GM18951 (cell line): ENCODE results near the gene TREM2.

ENCODE experiments used
- POLR2A ChIP-seq: IDR thresholded peaks from 4 replicates; pipeline ENCODE4 v1.6.1; 2011; ENCODE audit warnings: mild to moderate bottlenecking; ENCODE audit not compliant: insufficient read length, insufficient read depth; ENCODE audit errors: extremely low read depth
- in situ Hi-C: fragments of 300-500 bp; cut with MboI; formaldehyde crosslinking; loops from one replicate; pipeline ENCODE4 v1.12.0; 2022; ENCODE audit warnings: low sequenced_read_pairs, mixed read lengths, inconsistent platforms; ENCODE audit not compliant: unreplicated experiment

The TREM2 gene

DNA sequence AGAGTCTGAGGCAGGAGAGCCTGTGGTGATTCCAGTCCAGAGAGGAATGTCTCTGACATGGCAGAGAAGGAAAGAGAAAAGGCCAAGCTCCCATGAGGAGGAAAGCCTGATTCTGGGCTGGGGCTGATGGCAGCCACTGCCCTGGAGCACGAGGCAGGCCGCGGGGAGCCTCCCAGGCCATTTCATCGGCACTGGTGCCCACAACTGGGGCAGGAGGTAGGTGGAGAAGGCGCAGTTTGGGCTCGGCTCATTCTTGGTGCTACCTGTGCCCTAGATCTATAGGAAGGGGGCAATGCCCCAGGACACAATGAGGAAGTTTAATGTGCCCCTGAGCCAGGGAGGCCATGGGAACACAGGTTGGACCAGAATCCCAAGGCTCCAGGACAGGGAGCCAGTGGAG is 6.1 kb downstream of the TREM2 start:
- TF ChIP-seq POLR2A, result no peak
- in situ Hi-C loops, result no loop called here

DNA sequence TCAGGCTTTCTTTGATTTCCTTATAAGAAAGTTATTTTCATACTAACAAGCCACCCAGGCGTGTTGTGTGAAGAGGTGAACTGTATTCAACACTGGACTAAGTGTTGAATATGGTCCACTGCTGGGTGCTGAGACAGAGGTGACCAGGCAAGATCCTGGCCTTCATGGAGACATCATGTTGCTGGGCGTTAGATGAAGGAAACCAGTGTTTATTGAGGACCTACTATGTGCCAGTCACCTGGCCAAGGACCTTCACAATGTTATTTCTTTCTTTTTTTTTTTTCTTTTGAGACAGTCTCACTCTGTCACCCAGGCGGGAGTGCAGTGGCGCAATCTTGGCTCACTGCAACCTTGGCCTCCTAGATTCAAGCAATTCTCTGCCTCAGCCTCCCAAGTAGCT is 6.9 kb downstream of the TREM2 start:
- in situ Hi-C loops, result no loop called here
- no peak for TF ChIP-seq POLR2A

DNA sequence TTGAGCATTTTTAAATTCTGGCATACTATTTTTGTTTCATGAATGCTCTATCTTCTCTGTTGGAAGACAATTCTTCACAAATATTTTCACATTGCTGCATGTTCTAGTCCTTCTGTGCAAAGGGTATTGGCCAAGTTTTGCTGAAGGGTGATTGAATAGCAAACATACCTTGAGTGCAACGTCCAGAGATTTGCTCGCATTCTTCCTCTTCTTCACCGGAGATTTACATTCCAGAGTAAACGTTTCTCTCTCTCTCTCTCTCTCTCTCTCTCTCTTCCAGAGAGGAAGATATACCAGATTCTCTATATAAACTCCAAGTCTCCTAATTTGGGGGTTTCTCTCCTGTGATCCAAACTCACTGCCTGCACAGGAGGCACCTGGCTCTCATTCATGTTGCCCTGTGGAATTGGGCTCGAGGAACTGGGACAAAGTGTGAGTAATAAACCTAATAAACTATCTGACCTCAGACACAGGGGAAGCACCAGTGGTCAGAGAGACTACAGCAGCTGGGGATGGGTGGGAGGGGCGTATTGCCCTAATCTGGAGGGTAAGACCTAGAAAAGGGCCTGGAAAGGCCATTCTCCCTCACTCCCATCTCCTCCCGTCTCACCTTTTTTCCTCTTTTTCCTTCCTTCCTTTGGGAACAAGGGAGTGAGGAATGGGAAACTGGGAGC is 7.6 kb downstream of the TREM2 start:
- no peak for TF ChIP-seq POLR2A
- in situ Hi-C loops, result no loop called here

DNA sequence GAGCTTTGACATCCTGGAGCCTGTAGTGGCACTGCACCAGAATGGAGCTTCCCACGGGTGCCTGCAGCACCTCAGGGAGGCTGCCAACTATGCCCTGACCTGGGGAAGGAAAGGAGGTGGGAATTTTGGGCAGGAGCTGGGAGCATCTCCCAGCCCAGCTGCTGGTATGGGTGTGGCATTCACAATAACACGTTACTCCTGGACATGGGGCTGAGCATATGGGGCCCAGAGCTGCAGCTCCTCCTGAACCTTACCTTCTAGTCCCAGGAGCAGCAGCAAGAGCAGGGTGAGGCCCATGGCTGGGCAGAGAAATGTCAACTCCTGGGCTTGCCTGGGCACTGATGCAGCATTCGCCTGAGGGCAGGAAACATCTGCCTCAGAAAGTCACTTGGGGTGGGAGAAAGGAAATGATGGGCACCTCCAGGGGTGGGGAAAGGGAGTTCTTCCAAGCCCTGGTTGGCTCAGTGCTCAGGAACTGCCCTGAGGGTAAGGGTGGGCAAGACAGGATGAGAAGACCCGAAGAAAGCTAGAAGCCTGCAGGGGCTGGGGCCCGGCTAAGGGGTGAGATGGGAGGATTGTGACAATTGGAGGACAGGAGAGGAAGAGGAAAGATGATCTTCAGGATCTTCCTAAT is 8.8 kb downstream of the TREM2 start, which contains the start of gene TREML1:
Gene TREML1, minus strand, starts transcription at position 356 of the 634 bp plus-strand sequence. Its CDS starts 59 bp downstream, at position 297.
- no peak for TF ChIP-seq POLR2A
- in situ Hi-C loops, result no loop called here

DNA sequence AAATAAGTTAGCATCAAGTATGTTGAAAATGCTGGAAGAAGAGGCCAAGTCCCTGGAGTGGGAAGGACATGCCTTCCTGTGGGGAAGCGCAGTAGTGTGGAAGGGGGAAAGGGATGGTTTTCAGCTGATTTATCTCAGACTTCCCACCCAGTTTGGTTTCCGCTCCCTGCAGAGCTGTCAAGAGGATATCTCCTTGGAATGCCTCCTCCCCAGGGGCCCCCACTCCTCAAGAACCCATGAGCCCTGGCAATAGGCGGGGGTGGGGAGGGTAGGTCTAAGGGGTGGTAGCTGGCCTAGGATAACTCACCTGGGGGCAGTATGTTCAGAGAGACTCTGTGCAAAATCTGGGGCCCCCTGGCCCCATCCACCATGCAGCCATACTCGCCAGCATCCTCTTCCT is 9.5 kb downstream of the TREM2 start:
- in situ Hi-C loops, result no loop called here
- no peak for TF ChIP-seq POLR2A

DNA sequence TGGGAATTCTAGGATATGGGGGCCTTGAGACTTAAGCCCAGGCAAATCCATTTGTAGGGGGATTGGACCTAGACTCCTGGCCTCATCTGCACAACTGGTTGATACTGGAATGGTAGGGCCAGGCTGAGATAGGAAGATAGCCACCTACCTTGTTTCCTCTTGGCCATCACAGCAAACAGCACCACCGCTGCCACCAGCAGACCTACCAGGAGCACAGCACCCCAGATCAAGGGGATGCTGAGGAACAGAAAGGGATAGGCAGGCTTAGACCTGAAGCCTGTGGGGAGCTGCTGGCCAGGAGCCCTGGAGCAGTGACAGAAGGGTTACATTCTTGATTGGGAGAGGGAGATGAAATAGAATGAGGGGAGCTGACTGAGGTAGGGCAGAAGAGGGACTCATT is 12.2 kb downstream of the TREM2 start:
- TF ChIP-seq POLR2A, result no peak
- in situ Hi-C loops, result no loop called here

DNA sequence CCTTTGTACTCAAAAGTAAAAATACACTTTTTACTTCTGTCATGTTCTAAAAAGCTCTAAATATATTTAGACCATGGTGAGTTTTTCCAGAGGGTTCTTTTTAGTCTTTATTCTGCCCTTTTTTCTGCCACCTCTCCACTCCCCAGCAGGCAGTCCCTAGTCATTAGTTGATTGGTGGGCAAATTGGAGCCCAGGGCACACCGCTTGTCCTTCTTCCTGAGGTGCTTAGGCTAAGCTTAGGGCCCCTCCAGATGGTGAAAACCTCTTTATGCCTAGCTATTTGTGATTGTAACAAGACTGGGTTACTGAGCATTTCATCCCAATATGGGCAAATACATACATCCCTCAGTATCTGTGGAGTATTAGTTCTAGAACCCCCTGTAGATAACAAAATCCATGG is 15.0 kb downstream of the TREM2 start:
- TF ChIP-seq POLR2A, result no peak
- in situ Hi-C loops, result no loop called here

DNA sequence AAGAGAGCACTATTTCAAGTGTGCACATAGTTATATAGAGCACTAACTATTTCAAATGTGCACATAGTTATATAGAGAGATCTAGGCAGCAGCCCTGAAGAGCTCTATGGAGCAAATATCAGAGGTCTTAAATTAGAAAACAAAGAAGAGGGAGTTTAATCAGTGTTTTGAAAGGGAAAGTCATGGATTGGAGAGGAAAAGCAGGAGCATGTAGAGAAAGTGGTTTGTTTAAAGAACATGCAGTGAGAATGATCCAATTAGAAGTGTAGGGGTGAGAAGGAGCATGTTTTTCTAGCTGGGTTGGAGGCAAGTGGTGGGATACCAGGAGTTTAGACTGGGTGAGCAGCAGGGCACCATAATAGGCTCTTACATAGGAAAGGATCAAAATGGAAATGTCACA is 26.0 kb downstream of the TREM2 start:
- TF ChIP-seq POLR2A, result no peak
- in situ Hi-C loops, result no loop called here

DNA sequence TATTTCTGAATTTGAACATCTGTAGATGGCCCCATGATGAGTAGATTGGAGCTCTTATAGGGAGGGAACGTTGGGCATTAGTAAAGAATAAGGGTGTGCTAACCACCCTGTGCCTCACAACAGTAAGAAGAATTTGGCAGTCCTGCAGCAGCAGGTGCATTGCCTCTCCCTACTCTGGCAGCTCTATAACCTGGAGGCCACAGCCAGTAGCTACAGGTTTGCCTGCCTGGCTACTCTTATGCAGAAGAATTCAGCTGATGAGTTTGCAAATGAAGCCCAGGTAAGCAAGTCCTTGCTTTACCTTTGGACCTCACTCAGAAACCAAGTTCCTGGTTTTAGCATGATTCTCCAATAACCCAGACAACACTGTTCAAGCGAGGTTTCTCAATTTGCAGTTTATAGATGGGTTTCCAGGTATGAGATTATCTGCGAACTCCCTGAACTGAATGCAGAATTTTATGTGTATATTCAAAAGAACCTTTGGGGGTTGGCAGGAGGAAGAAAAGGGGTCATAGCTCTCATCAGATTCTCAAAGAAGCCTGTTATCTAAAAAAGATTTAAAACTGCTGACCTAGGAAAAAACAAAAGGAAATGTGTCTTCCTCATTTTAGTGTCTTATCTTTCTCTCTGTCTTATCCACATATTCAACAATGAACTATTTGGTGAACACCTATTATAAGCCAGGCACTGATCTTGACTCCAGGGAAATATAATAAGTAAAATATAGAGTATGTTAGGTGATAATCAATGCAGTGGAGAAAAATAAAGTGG is 27.7 kb downstream of the TREM2 start:
- in situ Hi-C loops, result no loop called here
- no peak for TF ChIP-seq POLR2A

DNA sequence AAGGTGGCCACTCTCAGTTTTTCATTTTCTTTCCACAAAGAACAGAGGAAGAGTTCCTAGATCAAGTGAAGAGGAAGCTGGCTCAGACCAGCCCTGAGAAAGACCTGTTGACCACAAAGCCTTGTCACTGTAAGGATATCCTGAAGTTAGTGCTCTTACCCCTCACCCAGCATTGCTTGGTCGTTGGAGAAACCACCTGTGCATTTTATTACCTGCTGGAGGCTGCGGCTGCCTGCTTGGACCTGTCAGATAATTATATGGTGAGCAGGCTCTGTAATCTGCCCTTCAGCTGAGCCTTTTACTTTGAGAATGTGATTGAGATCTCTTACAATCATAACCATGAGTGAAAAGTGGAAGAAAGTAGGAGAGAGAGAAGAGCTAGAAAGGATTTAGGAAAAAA is 30.7 kb downstream of the TREM2 start:
- TF ChIP-seq POLR2A, result no peak
- in situ Hi-C loops, result no loop called here

DNA sequence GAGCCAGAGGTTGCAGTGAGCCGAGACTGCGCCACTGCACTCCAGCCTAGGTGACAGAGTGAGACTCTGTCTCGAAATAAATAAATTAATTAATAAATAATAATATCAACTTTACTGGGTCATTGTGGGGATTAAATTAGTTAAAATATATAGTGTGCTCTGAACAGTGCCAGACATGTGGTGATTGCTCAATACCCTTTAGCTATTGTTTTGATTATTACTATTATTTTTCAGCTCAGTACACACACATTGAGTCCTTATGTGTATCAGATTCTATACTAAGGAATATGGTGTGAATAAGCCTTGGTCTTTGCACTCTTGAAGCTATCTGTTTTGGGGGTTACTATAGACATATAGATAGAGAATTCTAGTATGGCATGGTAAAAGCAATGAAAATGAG is 37.6 kb downstream of the TREM2 start:
- no peak for TF ChIP-seq POLR2A
- in situ Hi-C loops, result no loop called here

DNA sequence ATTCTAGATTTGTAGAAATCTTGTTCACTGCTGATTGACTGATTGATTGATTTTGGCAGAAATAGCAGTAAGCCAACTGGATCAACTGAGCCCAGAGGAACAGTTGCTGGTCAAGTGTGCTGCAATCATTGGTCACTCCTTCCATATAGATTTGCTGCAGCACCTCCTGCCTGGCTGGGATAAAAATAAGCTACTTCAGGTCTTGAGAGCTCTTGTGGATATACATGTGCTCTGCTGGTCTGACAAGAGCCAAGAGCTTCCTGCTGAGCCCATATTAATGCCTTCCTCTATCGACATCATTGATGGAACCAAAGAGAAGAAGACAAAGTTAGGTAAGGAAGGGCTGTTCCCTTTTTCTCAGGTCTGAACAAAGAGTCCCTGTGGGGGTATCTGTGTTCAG is 40.0 kb downstream of the TREM2 start:
- TF ChIP-seq POLR2A, result no peak
- in situ Hi-C loops, result no loop called here

DNA sequence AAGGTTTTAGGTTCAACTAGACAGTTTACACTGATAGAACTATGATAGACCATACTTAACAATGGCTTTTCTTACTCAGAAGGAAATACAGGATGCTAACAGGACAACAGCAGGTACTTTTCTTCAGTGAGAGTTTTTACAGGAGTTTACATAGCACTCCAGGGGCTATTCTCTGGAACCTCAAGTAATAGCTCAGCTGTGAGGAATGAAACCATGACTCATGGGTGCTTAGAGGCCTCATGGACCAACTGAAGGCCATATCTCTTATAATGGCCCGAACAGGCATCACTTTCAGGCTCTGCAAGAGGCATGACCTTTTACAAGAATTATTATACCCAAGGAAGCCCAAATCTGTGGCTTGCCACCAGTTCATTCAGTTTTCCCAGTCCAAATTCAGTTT is 40.5 kb downstream of the TREM2 start:
- TF ChIP-seq POLR2A, result no peak
- in situ Hi-C loops, result no loop called here

DNA sequence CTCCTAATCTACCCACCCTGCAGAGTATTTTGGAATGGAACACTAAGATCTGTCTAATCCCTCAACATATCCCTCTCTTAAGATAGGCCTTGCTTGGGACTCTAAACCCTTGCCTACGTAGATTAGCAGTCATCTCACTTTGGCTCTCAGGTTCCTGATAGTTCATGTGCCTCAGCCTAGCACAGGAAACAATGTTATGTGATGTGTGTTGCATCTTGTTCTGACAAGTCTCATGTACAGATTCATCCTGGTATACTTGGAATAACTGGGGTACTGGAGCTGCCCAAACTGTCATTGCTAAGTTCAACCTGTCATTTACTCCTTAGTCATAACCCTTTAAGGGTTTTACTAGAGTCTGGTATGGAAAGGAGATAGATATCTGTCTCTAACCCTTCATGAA is 42.9 kb downstream of the TREM2 start:
- in situ Hi-C loops, result no loop called here
- TF ChIP-seq POLR2A, result no peak
